Measurements from ENCODE around the gene LAMB4.
A peak's percentile ranks its signal among the peaks of the same experiment; 100 is the strongest.

LAMB4 gene

DNA sequence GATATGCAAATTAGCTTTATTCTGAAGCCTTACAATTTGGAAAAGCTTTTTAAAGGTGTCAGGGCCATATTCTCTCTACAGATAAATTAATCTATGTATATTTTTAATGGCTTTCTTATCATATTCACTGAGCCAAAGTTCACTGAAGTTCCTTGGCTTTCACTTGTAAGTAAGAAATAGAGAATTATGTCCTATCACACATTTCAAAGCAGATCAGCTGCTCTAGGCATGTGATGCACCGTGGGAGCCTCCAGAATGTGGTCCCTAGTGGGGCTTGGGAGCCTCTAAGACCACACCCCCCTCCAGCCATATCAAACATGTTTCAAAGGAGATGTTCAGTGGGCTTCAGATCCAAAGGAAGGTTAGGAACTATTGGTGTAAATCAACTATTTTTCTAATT, 51.5 kb downstream of the LAMB4 start:
- no peaks in the 10 kb centered on the region for H3K27me3 ChIP-seq (ENCODE audit: control insufficient read depth in 1 of 2, insufficient read depth in 2 of 2, low read length in 2 of 2)
- H3K36me3 ChIP-seq (ENCODE audit: control insufficient read depth in 2 of 2, insufficient read depth in 2 of 2, low read length in 2 of 2) = no peaks in the 10 kb centered on the region
- peaks cover 16% of the 10 kb centered on the region for H3K4me1 ChIP-seq (ENCODE audit: control insufficient read depth, insufficient read depth, low read length)
- H3K9me3 ChIP-seq (ENCODE audit: control insufficient read depth in 2 of 2, low read length in 2 of 2) = peaks cover 0 to 6% of the 10 kb centered on the region in 2 donors
- no peak overlapping the region for H3K4me3 ChIP-seq (ENCODE audit: low read length in 2 of 2)
- H3K27ac ChIP-seq (ENCODE audit: low read length) = peak overlapping the region; percentile 41
- H3K9ac ChIP-seq (ENCODE audit: low read length in 2 of 2) = no peak overlapping the region

DNA sequence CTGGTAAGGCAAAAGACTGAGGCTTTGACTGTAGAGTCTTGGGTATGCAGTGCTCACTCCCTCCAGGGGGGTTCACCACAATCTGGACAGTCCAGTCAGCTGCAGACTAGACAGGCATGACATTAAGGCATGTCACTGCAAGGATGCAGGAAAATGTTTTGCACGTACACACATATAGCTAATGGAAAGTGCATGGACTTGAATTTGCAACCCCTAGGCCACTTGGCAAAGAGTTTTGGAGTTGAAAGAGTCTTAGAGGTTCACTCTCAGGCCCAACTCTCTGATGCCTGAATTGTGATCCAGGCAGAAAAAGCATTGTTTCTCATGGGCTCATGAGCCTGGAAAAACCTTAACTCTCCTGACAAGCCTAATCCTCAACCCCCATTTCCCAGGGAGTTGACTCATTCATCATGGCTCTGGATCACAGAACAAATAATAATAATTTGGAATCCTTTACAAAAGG, 51.9 kb downstream of the LAMB4 start:
- H3K36me3 ChIP-seq (ENCODE audit: control insufficient read depth in 2 of 2, insufficient read depth in 2 of 2, low read length in 2 of 2) = no peaks in the 10 kb centered on the region
- no peaks in the 10 kb centered on the region for H3K27me3 ChIP-seq (ENCODE audit: control insufficient read depth in 1 of 2, insufficient read depth in 2 of 2, low read length in 2 of 2)
- H3K9ac ChIP-seq (ENCODE audit: low read length in 2 of 2) = no peak overlapping the region
- H3K4me3 ChIP-seq (ENCODE audit: low read length in 2 of 2) = no peak overlapping the region
- no peak overlapping the region for H3K27ac ChIP-seq (ENCODE audit: low read length)
- H3K9me3 ChIP-seq (ENCODE audit: control insufficient read depth in 2 of 2, low read length in 2 of 2) = peaks cover 0 to 6% of the 10 kb centered on the region in 2 donors
- peaks cover 15% of the 10 kb centered on the region for H3K4me1 ChIP-seq (ENCODE audit: control insufficient read depth, insufficient read depth, low read length)

DNA sequence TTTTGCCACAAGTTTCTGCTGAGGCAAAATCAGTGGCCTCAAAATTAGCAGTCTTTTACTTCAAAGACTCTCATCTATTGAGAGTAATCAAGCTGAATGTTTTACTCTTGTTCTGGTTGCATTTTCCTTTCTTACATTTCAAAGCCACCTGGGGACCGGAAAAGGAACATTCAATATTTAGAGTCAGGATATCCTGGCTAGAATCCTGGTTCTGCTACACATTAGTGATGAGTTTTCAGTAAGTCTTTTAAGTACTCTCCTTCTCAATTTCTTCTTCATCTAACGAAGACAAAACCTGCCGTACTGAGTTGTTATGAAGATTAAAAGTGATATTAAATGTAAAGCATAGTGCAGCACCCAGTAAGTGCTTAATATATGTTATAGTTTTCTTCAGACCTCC, 52.5 kb downstream of the LAMB4 start:
- H3K27ac ChIP-seq (ENCODE audit: low read length) = no peak overlapping the region

DNA sequence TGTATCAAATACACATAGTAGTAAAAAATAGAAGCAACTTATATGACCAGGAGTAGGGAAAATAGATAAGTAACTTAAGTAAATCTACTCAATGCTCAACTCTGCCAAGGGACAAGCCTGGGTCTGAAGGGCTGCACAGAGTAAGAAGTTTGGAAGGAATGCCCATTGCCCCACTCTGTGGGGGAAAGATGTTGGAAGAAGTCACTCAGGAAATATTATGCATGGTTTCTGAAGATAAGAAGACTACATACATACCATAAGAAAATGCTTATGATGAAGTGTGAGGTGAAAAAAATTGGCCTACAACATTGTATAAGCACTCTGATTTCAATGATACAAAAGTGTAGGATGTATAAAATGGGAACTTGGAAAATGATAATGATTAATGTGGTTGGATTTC, 54.0 kb downstream of the LAMB4 start:
- H3K4me1 ChIP-seq (ENCODE audit: control insufficient read depth, insufficient read depth, low read length) = peaks cover 15% of the 10 kb centered on the region
- no peak overlapping the region for H3K4me3 ChIP-seq (ENCODE audit: low read length in 2 of 2)
- H3K36me3 ChIP-seq (ENCODE audit: control insufficient read depth in 2 of 2, insufficient read depth in 2 of 2, low read length in 2 of 2) = no peaks in the 10 kb centered on the region
- H3K9me3 ChIP-seq (ENCODE audit: control insufficient read depth in 2 of 2, low read length in 2 of 2) = peaks cover 0 to under 1% of the 10 kb centered on the region in 2 donors
- H3K27ac ChIP-seq (ENCODE audit: low read length) = no peak overlapping the region
- H3K27me3 ChIP-seq (ENCODE audit: control insufficient read depth in 1 of 2, insufficient read depth in 2 of 2, low read length in 2 of 2) = no peaks in the 10 kb centered on the region
- no peak overlapping the region for H3K9ac ChIP-seq (ENCODE audit: low read length in 2 of 2)

More for the DNA sequence above, 52.5 kb downstream of the LAMB4 start:
- H3K9ac ChIP-seq (ENCODE audit: low read length in 2 of 2) = no peak overlapping the region
- H3K36me3 ChIP-seq (ENCODE audit: control insufficient read depth in 2 of 2, insufficient read depth in 2 of 2, low read length in 2 of 2) = no peaks in the 10 kb centered on the region
- H3K4me1 ChIP-seq (ENCODE audit: control insufficient read depth, insufficient read depth, low read length) = peaks cover 15% of the 10 kb centered on the region
- H3K27me3 ChIP-seq (ENCODE audit: control insufficient read depth in 1 of 2, insufficient read depth in 2 of 2, low read length in 2 of 2) = no peaks in the 10 kb centered on the region
- no peak overlapping the region for H3K4me3 ChIP-seq (ENCODE audit: low read length in 2 of 2)
- H3K9me3 ChIP-seq (ENCODE audit: control insufficient read depth in 2 of 2, low read length in 2 of 2) = peaks cover 0 to 6% of the 10 kb centered on the region in 2 donors

DNA sequence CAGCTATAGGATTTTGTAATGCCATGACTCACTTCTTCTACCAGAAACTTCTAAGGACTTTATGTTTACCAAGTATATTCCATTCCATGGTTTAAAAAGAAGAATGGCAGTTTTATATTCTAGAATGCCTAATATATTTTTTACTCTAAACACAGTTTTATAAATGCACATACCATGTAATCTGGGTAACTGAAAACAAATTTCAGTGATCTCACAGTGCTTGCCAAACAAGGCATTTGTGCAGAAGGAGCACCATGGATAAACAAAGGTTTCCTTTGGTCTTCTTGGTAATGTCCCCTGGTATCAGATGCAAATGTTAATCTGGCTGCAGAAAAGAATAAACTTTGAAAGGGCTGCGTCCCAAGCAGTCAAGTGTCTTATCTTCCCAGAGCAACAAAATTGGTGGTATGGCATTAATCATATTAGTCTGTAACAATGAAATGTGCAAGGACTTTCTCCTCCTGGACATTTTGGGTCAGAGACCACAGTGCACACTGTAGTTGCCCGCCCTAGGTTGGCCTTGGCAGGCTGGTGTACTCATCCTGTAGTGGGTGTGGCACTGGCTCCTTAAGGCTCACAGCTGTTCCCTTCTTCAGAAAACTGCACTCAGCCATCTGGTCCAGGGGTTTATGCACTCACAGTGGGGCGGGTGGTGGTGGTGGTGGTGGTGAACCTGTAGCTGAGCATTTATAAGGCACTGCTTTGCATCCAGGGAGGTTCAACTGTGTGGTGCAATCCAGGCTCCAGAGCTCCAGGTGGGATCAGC, 56.7 kb downstream of the LAMB4 start:
- H3K4me3 ChIP-seq (ENCODE audit: low read length in 2 of 2) = no peak overlapping the region
- no peaks in the 10 kb centered on the region for H3K4me1 ChIP-seq (ENCODE audit: control insufficient read depth, insufficient read depth, low read length)
- H3K9ac ChIP-seq (ENCODE audit: low read length in 2 of 2) = no peak overlapping the region
- no peak overlapping the region for H3K27ac ChIP-seq (ENCODE audit: low read length)
- no peaks in the 10 kb centered on the region for H3K36me3 ChIP-seq (ENCODE audit: control insufficient read depth in 2 of 2, insufficient read depth in 2 of 2, low read length in 2 of 2)
- no peaks in the 10 kb centered on the region for H3K9me3 ChIP-seq (ENCODE audit: control insufficient read depth in 2 of 2, low read length in 2 of 2)
- no peaks in the 10 kb centered on the region for H3K27me3 ChIP-seq (ENCODE audit: control insufficient read depth in 1 of 2, insufficient read depth in 2 of 2, low read length in 2 of 2)

DNA sequence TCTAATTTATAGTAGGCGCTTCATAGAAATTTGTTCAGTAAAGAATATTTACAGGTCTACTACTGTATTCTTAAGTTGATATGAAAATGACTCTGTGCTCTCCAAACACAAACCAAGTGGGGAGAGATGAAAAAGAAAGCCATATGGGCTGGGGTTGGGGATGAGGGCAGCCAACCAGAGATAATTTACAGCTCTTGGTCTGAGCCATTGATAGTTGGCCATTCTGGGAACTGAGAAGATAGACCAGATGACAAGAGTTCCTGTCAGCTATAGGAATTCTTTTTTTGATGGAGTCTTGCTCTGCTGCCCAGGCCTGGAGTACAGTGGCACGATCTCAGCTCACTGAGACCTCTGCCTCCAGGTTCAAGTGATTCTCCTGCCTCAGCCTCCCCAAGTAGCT, 57.4 kb downstream of the LAMB4 start:
- no peaks in the 10 kb centered on the region for H3K36me3 ChIP-seq (ENCODE audit: control insufficient read depth in 2 of 2, insufficient read depth in 2 of 2, low read length in 2 of 2)
- no peaks in the 10 kb centered on the region for H3K27me3 ChIP-seq (ENCODE audit: control insufficient read depth in 1 of 2, insufficient read depth in 2 of 2, low read length in 2 of 2)
- H3K4me1 ChIP-seq (ENCODE audit: control insufficient read depth, insufficient read depth, low read length) = no peaks in the 10 kb centered on the region
- no peak overlapping the region for H3K4me3 ChIP-seq (ENCODE audit: low read length in 2 of 2)
- no peak overlapping the region for H3K27ac ChIP-seq (ENCODE audit: low read length)
- H3K9ac ChIP-seq (ENCODE audit: low read length in 2 of 2) = no peak overlapping the region
- H3K9me3 ChIP-seq (ENCODE audit: control insufficient read depth in 2 of 2, low read length in 2 of 2) = no peaks in the 10 kb centered on the region

DNA sequence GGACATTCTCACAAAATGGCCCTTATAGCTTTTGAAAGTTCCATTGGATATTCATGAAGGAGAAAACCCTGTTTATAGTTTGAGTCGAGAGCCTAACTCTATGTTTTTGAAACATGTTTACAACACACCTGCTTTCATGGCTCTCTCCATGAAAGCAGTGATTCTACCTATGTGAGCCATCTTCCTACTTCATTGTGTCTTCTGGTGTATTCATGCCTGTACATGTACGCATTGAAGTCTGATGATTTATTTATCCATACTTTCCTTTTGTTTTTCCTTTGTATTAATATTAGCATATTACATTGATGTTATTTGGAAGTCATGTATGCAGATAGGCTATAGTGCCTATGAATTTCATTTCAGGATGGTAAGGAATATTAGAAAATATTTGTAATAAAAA, 58.0 kb downstream of the LAMB4 start:
- no peaks in the 10 kb centered on the region for H3K4me1 ChIP-seq (ENCODE audit: control insufficient read depth, insufficient read depth, low read length)
- no peaks in the 10 kb centered on the region for H3K36me3 ChIP-seq (ENCODE audit: control insufficient read depth in 2 of 2, insufficient read depth in 2 of 2, low read length in 2 of 2)
- H3K4me3 ChIP-seq (ENCODE audit: low read length in 2 of 2) = no peak overlapping the region
- no peak overlapping the region for H3K27ac ChIP-seq (ENCODE audit: low read length)
- no peaks in the 10 kb centered on the region for H3K9me3 ChIP-seq (ENCODE audit: control insufficient read depth in 2 of 2, low read length in 2 of 2)
- no peak overlapping the region for H3K9ac ChIP-seq (ENCODE audit: low read length in 2 of 2)
- no peaks in the 10 kb centered on the region for H3K27me3 ChIP-seq (ENCODE audit: control insufficient read depth in 1 of 2, insufficient read depth in 2 of 2, low read length in 2 of 2)

DNA sequence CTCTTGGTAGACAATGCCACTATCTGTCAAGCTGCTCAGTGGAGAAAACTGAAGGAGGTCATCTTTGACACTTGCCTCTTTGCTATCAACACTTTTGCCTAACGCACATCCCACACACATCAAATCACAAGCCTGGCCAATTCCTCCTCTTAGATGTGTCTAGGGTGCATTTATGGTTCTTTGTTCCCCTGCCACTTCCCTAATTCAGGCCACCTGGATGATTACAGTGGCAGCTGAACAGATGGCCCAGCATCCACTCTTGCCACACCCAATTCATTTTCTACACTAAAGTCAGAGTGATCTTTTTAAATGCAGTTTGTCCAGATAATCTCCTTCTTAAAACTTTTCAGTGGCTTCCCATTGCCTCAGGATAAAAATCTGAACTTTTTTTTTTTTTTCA, 58.6 kb downstream of the LAMB4 start:
- no peak overlapping the region for H3K4me3 ChIP-seq (ENCODE audit: low read length in 2 of 2)
- H3K36me3 ChIP-seq (ENCODE audit: control insufficient read depth in 2 of 2, insufficient read depth in 2 of 2, low read length in 2 of 2) = no peaks in the 10 kb centered on the region
- H3K27me3 ChIP-seq (ENCODE audit: control insufficient read depth in 1 of 2, insufficient read depth in 2 of 2, low read length in 2 of 2) = no peaks in the 10 kb centered on the region
- no peak overlapping the region for H3K27ac ChIP-seq (ENCODE audit: low read length)
- no peak overlapping the region for H3K9ac ChIP-seq (ENCODE audit: low read length in 2 of 2)
- no peaks in the 10 kb centered on the region for H3K9me3 ChIP-seq (ENCODE audit: control insufficient read depth in 2 of 2, low read length in 2 of 2)
- H3K4me1 ChIP-seq (ENCODE audit: control insufficient read depth, insufficient read depth, low read length) = no peaks in the 10 kb centered on the region

DNA sequence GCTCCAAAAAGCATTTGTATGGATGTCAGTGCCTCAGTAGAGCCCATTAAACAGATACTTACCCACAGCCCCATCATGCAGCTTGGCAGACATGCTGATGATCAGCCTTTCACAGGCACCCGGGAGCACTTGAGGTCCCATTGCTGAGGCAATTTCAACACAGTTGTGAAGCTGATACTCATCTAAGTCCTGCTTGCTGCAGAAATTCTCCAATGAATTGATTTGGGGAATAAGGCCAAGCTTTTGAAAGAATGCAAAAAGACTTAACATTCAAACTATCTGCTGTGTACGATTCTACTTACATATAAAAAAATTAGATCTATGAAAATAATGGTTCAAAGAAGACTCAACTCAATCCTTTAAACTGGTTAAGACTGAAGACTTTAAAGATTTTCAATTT, 60.5 kb downstream of the LAMB4 start:
- no peak overlapping the region for H3K9ac ChIP-seq (ENCODE audit: low read length in 2 of 2)
- H3K4me1 ChIP-seq (ENCODE audit: control insufficient read depth, insufficient read depth, low read length) = no peaks in the 10 kb centered on the region
- no peak overlapping the region for H3K4me3 ChIP-seq (ENCODE audit: low read length in 2 of 2)
- H3K27ac ChIP-seq (ENCODE audit: low read length) = no peak overlapping the region
- H3K27me3 ChIP-seq (ENCODE audit: control insufficient read depth in 1 of 2, insufficient read depth in 2 of 2, low read length in 2 of 2) = no peaks in the 10 kb centered on the region
- H3K9me3 ChIP-seq (ENCODE audit: control insufficient read depth in 2 of 2, low read length in 2 of 2) = no peaks in the 10 kb centered on the region
- no peaks in the 10 kb centered on the region for H3K36me3 ChIP-seq (ENCODE audit: control insufficient read depth in 2 of 2, insufficient read depth in 2 of 2, low read length in 2 of 2)

DNA sequence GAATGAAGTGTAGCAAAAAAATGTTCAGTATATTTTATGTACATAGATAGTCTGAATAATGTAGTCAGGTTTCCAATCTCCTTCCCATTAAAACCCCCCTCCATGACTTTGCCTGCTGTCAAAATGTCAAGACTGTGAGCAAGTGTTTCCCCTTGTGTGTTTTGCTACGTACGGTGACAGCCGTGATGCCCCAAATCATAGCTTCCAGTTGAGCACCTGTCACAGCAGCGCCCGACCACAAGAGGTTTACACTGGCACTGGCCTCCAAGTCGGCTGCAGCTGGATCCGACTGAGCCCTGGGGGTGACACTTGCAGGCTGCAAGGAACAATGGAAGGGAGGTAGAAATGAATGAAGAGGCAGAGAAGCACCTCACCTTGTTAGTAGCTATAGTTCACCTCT, 62.3 kb downstream of the LAMB4 start:
- H3K27me3 ChIP-seq (ENCODE audit: control insufficient read depth in 1 of 2, insufficient read depth in 2 of 2, low read length in 2 of 2) = no peaks in the 10 kb centered on the region
- H3K36me3 ChIP-seq (ENCODE audit: control insufficient read depth in 2 of 2, insufficient read depth in 2 of 2, low read length in 2 of 2) = no peaks in the 10 kb centered on the region
- H3K9me3 ChIP-seq (ENCODE audit: control insufficient read depth in 2 of 2, low read length in 2 of 2) = no peaks in the 10 kb centered on the region
- H3K4me3 ChIP-seq (ENCODE audit: low read length in 2 of 2) = no peak overlapping the region
- H3K4me1 ChIP-seq (ENCODE audit: control insufficient read depth, insufficient read depth, low read length) = no peaks in the 10 kb centered on the region
- H3K9ac ChIP-seq (ENCODE audit: low read length in 2 of 2) = no peak overlapping the region
- no peak overlapping the region for H3K27ac ChIP-seq (ENCODE audit: low read length)

DNA sequence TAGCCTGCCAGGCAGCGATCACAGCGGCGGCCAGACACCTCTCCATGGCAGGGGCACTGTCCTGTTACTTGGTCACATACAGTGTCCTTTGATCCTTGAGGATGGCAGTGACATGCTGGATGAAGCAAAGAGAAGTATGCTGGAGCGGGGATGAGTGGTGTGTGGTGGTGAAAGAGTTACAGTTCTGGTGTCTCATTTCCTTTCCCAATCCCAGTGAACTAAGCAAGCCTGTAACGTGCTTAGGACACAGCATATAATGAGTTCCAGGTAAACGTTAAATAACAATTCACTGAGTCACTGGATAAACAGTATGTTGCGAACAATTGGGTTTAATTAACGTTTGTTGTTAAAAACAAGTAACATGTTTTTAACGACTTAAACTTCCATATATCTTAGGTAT, 63.7 kb downstream of the LAMB4 start:
- Histone ChIP-seq H3K4me3 (ENCODE audit: low read length in 2 of 2) (no peak overlapping the region), H3K27me3 (ENCODE audit: control insufficient read depth in 1 of 2, insufficient read depth in 2 of 2, low read length in 2 of 2) (no peaks in the 10 kb centered on the region), H3K4me1 (ENCODE audit: control insufficient read depth, insufficient read depth, low read length) (no peaks in the 10 kb centered on the region), H3K9me3 (ENCODE audit: control insufficient read depth in 2 of 2, low read length in 2 of 2) (no peaks in the 10 kb centered on the region), H3K27ac (ENCODE audit: low read length) (no peak overlapping the region), H3K36me3 (ENCODE audit: control insufficient read depth in 2 of 2, insufficient read depth in 2 of 2, low read length in 2 of 2) (no peaks in the 10 kb centered on the region), H3K9ac (ENCODE audit: low read length in 2 of 2) (no peak overlapping the region)

Data from stomach smooth muscle (tissue), 2 donors.